ENCODE data around the gene KIAA1671.

- TF ChIP-seq EP300 (IDR thresholded peaks at IDR 0.05; ENCODE audit: low read depth) (no peak), CTCF (IDR thresholded peaks at IDR 0.05) (no peak), POLR2AphosphoS5 (IDR thresholded peaks at IDR 0.05) (no peak)
Observed at GRCh38 chr22:25100402-25100801, 147.9 kb downstream of the KIAA1671 start.

Data from transverse colon (tissue), 4 donors.